Hepatocyte (in vitro differentiated cells): ENCODE measurements around the gene RBL2. TPM values are rescaled to one million over a fixed set of nuclear protein-coding genes. Genes with fewer than 3 reads are reported as not detected.

Experiments used
- DNase-seq: peaks from one replicate; pipeline ENCODE4 v3.0.0-alpha.2; 2016; ENCODE audit warnings: low spot score
- H2AFZ ChIP-seq: fragments of 200-600 bp; sonication (generic); 2 replicates; pipeline ENCODE4 v1.6.0; 2016; ENCODE audit warnings: antibody characterized with exemption, mild to moderate bottlenecking
- H3K27ac ChIP-seq: fragments of 200-600 bp; sonication (generic); 2 replicates; pipeline ENCODE4 v1.5.1; 2016; ENCODE audit warnings: mild to moderate bottlenecking
- H3K27me3 ChIP-seq: fragments of 200-600 bp; sonication (generic); 2 replicates; pipeline ENCODE4 v1.6.1; 2016
- H3K36me3 ChIP-seq: fragments of 200-600 bp; sonication (generic); replicated peaks from 2 replicates; pipeline ENCODE4 v1.5.1; 2016; ENCODE audit warnings: low read depth; ENCODE audit not compliant: insufficient read depth
- H3K4me1 ChIP-seq: fragments of 200-600 bp; sonication (generic); 2 replicates; pipeline ENCODE4 v1.5.1; 2016; ENCODE audit warnings: mild to moderate bottlenecking, moderate library complexity; ENCODE audit not compliant: insufficient read depth
- H3K4me2 ChIP-seq: fragments of 200-600 bp; sonication (generic); 2 replicates; pipeline ENCODE4 v1.6.0; 2016
- H3K4me3 ChIP-seq: fragments of 200-600 bp; sonication (generic); 2 replicates; pipeline ENCODE4 v1.5.1; 2016; ENCODE audit warnings: mild to moderate bottlenecking
- H3K79me2 ChIP-seq: fragments of 200-600 bp; sonication (generic); 2 replicates; pipeline ENCODE4 v1.6.0; 2017; ENCODE audit warnings: mild to moderate bottlenecking
- H3K9me2 ChIP-seq: fragments of 200-600 bp; sonication (generic); replicated peaks from 2 replicates; pipeline ENCODE4 v1.6.0; 2017; ENCODE audit warnings: mild to moderate bottlenecking; ENCODE audit not compliant: insufficient read depth
- H3K9me3 ChIP-seq: fragments of 200-600 bp; sonication (generic); 2 replicates; pipeline ENCODE4 v1.5.1; 2016; ENCODE audit warnings: low read depth, mild to moderate bottlenecking
- H4K20me1 ChIP-seq: fragments of 200-600 bp; sonication (generic); 2 replicates; pipeline ENCODE4 v1.6.0; 2016; ENCODE audit warnings: mild to moderate bottlenecking; ENCODE audit not compliant: insufficient read depth, poor library complexity, severe bottlenecking
- CTCF ChIP-seq: fragments of 200-600 bp; sonication (generic); IDR thresholded peaks from 2 replicates; pipeline ENCODE4 v1.5.1; 2016; ENCODE audit warnings: antibody characterized with exemption, mild to moderate bottlenecking; ENCODE audit not compliant: poor library complexity
- EZH2 ChIP-seq: fragments of 200-600 bp; sonication (generic); IDR thresholded peaks from 2 replicates; pipeline ENCODE4 v1.6.1; 2016; ENCODE audit warnings: antibody characterized with exemption, mild to moderate bottlenecking, borderline replicate concordance
- EZH2phosphoT487 ChIP-seq: fragments of 200-600 bp; sonication (generic); IDR thresholded peaks from one replicate; pipeline ENCODE4 v1.6.1; 2018; ENCODE audit warnings: antibody characterized with exemption, mild to moderate bottlenecking, low read depth, moderate library complexity; ENCODE audit not compliant: unreplicated experiment, severe bottlenecking
- WGBS: methylation state at CpG from one replicate; pipeline ENCODE4 v1.1.6; 2016; ENCODE audit warnings: low lambda C conversion rate; ENCODE audit errors: missing lambda C conversion rate; 5-methylcytosine and 5-hydroxymethylcytosine counted together
- polyA plus RNA-seq: library from polyadenylated mRNA; unstranded; fragments of >200 nt; fragmentation: Nextera tagmentation; extraction: Ambion mirVana; gene quantifications from 2 replicates; pipeline ENCODE4 v1.2.1, GENCODE V29; 2016
- total RNA-seq: library from RNA; depleted of rRNA; stranded (reverse); fragments of >200 nt; gene quantifications from 2 replicates; pipeline ENCODE4 v1.2.3, GENCODE V29; 2014

Gene RBL2
- total and polyA plus RNA-seq, 2 experiments from 2014 or later = 17.3 to 48.8 TPM

GRCh38 chr16:53503991-53504663 lies 69.9 kb downstream of the RBL2 start:
- Histone ChIP-seq H3K9me3 (no peaks in the 10 kb centered on the region), H3K9me2 (no peaks in the 10 kb centered on the region), H3K27me3 (no peaks in the 10 kb centered on the region), H3K4me3 (peak overlapping the region; percentile 11), H4K20me1 (no peaks in the 10 kb centered on the region), H3K4me2 (peak overlapping the region; percentile 81), H3K79me2 (peaks cover 28% of the 10 kb centered on the region), H3K36me3 (no peaks in the 10 kb centered on the region), H3K4me1 (peaks cover 27% of the 10 kb centered on the region), H3K27ac (peak overlapping the region; percentile 92), H2AFZ (peak overlapping the region; percentile 47)
- TF ChIP-seq CTCF (no peak), EZH2phosphoT487 (no peak), EZH2 (no peak)
- WGBS = 43% methylated on average over 13 of the region's 15 CpGs
- peak; percentile 41 for DNase-seq

- DNase-seq = no peak
- Histone ChIP-seq H4K20me1 (no peaks in the 10 kb centered on the region), H3K27me3 (no peaks in the 10 kb centered on the region), H3K9me3 (no peaks in the 10 kb centered on the region), H3K27ac (peak overlapping the region; percentile 92), H3K79me2 (peaks cover 22% of the 10 kb centered on the region), H3K4me3 (no peak overlapping the region), H2AFZ (peak overlapping the region; percentile 47), H3K36me3 (no peaks in the 10 kb centered on the region), H3K4me2 (peak overlapping the region; percentile 81), H3K9me2 (no peaks in the 10 kb centered on the region), H3K4me1 (peaks cover 27% of the 10 kb centered on the region)
- no peak for TF ChIP-seq CTCF
- no peak for TF ChIP-seq EZH2
- TF ChIP-seq EZH2phosphoT487 = no peak
- 88% methylated on average over 7 of the region's 7 CpGs for WGBS
These were observed 70.4 kb downstream of the RBL2 start for GRCh38 chr16:53504665-53505064.

GRCh38 chr16:53506254-53506653 lies 72.0 kb downstream of the RBL2 start:
- Histone ChIP-seq H3K4me1 (peaks cover 19% of the 10 kb centered on the region), H3K79me2 (peaks cover 10% of the 10 kb centered on the region), H3K27ac (no peak overlapping the region), H3K4me2 (no peak overlapping the region), H3K27me3 (no peaks in the 10 kb centered on the region), H3K9me2 (no peaks in the 10 kb centered on the region), H2AFZ (no peak overlapping the region), H4K20me1 (no peaks in the 10 kb centered on the region), H3K9me3 (no peaks in the 10 kb centered on the region), H3K4me3 (no peak overlapping the region), H3K36me3 (no peaks in the 10 kb centered on the region)
- 88% methylated on average over 3 of the region's 3 CpGs for WGBS
- TF ChIP-seq EZH2 = no peak
- no peak for TF ChIP-seq CTCF
- no peak for TF ChIP-seq EZH2phosphoT487
- DNase-seq = no peak
